Measurements from ENCODE around the gene NME5.

Gene NME5

GRCh38 chr5:138132543-138132942 is 6.7 kb downstream of the NME5 start:
- DNase-seq = no peak

- no peak for DNase-seq
Observed at GRCh38 chr5:138129347-138129746, 9.9 kb downstream of the NME5 start.

- no peak for DNase-seq
Observed at GRCh38 chr5:138128334-138128733, 10.9 kb downstream of the NME5 start.

DNA sequence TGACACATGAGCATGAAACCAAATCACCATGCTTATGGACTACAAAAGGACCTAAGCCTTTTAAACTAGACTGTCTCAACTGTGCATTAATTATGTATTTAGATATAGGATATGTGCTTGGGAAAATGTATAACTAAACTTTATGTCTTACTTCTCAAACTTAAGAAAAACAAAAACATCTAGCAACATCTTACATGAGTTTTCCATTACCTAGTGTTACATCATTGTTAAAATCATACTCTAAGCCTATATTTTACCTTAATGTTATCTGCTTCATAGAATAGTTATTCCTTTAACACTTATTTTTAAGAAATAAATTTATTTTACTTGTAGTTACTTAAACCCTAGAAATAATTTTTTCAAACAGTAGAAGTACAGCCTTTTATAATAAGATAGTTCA is 24.0 kb downstream of the NME5 start:
- DNase-seq = no peak

GRCh38 chr5:138111937-138112336 is 27.3 kb downstream of the NME5 start:
- no peak for DNase-seq

- no peak for DNase-seq
Observed at GRCh38 chr5:138111181-138111580, 28.0 kb downstream of the NME5 start.

- no peak for DNase-seq
Observed at GRCh38 chr5:138110266-138110963, 28.8 kb downstream of the NME5 start.

DNA sequence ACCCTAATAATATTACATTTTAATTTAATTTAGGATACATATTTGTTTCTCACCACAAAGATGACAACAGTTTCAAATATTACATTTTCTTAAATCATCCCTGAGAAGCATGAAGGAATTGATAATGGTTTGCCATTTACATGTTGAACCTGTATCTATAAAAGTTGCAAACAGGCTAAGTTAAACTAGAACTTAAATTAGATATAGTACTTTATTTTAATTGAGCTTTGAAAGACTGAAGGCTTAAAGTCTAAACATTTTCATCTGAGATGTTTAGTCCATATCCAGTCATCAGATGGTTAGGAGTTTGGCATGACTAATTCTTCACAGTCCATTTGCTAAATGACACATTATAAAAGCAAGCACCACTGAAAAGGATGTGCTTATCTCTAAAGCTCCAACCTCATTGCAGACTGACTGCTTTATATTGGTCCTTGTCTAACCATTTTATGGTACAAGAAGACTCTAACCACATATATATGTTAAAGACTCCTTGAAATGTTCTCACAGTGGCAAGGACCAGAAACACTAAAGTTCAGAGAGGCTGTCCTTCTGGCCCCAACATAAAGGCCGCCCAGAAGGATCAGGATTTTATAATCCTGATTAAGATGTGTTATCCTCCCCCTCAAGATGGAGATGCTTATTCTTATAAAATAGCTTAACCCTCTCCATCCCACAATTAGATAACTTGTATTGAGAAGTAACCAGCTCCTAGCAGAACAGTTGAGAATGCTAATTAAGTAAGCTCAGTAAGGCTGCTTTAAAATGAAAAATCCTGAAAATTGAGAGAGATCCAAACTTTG is 29.6 kb downstream of the NME5 start:
- no peak for DNase-seq

DNA sequence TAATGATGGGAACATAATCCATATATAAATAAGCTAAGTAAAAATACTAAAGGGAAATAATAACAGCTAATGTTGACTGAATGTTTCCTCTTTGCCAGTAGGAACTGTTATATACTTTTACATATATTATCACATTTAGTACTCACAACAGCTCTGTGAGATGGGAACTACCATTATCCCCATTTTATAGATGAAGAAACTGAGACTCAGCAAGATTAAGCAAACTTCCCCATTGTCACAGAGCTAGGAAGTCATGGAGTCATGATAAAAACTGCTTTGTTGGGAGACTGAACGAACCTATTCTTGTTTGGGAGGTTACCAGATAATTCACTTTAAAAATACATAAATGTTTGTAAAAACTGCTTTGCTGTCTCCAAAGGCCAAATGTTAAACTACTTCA is 32.0 kb downstream of the NME5 start:
- no peak for DNase-seq

GRCh38 chr5:138105709-138106108 is 33.5 kb downstream of the NME5 start:
- no peak for DNase-seq

- no peak for DNase-seq
Observed at GRCh38 chr5:138103319-138103637, 36.0 kb downstream of the NME5 start.

DNA sequence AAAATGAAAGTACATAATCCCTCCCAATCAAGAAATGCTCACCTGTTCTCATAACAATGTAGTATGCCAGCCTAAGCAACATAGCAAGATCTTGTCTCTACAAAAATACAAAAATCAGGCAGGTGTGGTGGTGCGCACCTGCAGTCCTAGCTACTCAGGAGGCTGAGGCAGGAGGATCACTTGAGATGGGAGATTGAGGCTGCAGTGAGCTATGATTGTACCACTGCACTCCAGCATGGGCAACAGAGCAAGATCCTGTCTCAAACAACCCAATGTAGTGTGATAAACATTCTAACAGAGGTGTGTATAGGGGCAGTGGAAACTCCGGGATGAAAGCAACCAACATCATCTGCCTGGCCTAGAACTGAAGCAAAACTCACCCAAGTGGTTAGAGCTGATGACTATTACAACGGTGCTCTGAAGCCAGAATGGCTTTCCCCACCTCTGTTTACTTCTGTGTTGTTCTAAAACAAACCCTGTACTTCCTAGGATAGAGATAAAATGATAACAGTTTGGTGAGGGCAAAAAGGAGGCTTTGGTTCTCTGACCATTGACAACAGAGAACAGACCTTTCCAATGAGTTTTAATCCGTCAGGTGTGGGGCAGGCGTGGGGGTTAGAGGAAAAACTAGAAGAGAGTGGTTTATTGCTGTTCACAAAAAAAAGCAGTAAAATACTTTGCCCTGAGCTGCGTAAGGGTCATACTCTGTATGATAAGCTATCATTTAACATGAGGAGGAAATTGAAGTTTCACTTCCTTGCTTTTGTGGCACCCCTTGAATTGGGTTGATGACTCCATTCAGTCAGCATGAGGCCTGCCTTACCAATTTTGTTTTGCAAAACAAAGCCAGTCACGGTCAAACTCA is 36.5 kb downstream of the NME5 start:
- DNase-seq = no peak

DNA sequence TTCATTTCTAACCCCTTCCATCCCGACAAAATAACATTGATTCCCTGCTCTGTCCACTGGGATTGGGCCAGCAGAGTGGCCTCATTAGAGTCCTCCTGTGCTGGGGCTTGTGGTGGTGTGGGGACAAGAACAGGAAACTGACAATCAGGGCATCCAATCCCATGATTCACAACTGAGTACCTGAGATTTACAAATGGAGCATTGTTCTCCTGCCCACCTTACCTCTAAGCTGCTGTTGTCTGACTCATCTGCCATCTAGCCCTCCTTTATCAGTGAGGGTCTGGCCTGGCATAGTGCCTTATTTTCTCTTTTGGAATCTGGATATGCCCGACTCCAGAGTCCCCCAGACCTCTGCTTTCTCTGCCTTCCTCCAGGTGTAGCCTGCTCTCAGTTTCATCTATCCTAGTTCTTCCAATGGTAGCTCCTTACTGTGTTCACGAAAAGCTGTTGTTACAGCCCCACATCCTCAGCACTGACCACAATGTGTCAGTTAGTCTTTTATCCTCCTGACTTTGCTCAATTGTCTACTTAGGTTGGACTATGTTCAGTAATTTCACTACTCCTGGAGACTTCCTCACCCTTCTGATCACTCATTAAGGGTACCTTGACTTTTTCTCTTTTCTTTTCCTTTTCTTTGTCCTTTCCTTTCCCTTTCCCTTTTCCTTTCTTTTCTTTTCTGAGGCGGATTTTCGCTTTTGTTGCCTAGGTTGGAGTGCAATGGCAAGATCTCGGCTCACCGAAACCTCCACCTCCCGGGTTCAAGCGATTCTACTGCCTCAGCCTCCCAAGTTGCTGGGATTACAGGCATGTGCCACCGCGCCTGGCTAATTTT is 42.0 kb downstream of the NME5 start:
- no peak for DNase-seq

DNA sequence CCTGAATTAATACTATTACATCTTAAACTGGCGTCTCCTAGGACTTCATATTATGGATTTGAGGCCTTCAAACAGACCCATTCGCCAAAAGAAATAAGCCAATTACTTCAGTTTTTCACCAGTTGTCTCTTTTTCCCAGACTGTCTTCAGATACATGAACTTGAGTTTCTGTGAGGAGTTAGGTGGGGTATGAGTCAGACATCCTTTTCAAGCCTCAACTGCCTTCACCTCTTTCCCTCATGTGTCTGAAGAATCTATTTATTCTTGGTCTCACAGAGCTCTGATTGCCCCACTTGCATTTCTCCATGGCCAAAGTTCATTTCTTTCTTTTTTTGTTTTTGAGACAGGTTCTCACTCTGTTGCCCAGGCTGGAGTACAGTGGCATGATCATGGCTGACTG is 42.9 kb downstream of the NME5 start:
- DNase-seq = no peak

- DNase-seq = no peak
Observed at GRCh38 chr5:138095100-138095907, 43.9 kb downstream of the NME5 start.

DNA sequence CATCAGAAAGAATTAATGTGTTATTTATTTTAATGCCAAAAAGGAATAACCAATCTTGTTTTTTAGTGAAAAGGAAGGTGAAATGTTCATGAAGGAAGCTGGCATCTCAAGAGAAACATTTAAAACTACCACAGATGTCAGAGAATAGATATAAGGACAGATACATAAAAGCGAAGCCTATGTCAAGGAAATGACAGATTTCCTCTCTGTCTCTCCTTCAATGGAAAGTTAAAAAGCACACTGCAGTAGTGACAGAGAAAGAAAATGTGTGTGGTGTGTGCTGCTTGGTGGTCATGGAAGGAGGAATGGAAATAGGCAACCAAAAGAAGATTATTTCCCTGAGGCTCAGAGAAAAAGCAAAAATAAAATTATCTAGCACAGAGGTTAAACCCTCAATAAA is 46.2 kb downstream of the NME5 start:
- no peak for DNase-seq

DNA sequence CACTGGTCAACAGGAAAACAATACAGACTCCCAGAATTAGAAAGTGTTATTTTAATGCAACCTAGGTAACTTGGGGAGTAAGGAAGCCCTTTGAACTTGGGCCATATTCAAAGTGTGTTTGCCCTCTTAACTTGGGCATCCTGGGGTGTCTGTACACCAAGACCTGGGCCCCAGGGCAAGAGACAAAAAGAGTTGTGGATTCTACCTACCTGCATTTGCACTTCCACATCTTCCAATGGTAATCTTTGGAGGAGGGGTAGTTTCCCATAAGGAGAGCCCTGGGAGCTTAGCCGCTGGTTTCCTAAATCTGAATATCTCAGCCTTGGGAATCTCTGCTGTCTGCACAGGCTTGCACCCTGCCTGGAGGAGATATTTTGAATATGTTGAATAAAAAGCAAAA is 46.9 kb downstream of the NME5 start:
- no peak for DNase-seq

DNA sequence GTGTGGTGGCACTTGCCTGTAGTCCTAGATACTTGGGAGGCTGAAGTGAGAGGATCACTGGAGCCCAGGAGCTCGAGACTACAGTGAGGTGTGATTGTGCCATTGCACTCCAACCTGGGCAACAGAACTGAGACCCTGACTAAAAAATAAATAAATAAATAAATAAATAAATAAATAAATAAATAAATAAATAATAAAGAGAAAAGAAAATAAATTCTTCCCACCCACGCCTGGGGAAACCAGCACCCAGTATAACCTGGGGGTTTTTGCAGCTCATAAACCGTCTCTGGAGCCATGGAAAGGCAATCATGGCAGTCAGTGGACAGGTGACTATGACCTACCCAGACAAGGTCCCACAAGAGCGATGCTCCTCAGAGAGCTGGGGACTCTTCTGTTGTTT is 47.5 kb downstream of the NME5 start:
- no peak for DNase-seq

GRCh38 chr5:138083702-138084101 is 55.5 kb downstream of the NME5 start, which contains the start of gene WNT8A:
Gene WNT8A (plus strand): TSS chr5:138084033. CDS start chr5:138084128, 95 bp downstream.
- no peak for DNase-seq

GRCh38 chr5:138082033-138082432 is 57.2 kb downstream of the NME5 start:
- no peak for DNase-seq

GRCh38 chr5:138078006-138078643 is 61.1 kb downstream of the NME5 start:
- DNase-seq = no peak
